Measurements from ENCODE around the gene CBLN2.

CBLN2 gene

GRCh38 chr18:72504866-72505265, 39.3 kb downstream of the CBLN2 start:
- Histone ChIP-seq H3K27me3 (ENCODE audit: low read depth) (no peaks in the 10 kb centered on the region), H3K9me3 (no peaks in the 10 kb centered on the region), H3K4me1 (no peaks in the 10 kb centered on the region), H3K36me3 (replicated peaks) (no peaks in the 10 kb centered on the region), H3K4me3 (no peak overlapping the region)
- DNase-seq (ENCODE audit: low spot score in 2 of 2) = no peak
- in situ Hi-C loops (cut with MboI; ENCODE audit: low sequenced_read_pairs) = no loop called here

- no peak overlapping the region for H3K4me3 ChIP-seq
- DNase-seq (ENCODE audit: low spot score in 2 of 2) = no peak
- in situ Hi-C loops (cut with MboI; ENCODE audit: low sequenced_read_pairs) = no loop called here
- H3K36me3 ChIP-seq (replicated peaks) = no peaks in the 10 kb centered on the region
- H3K27me3 ChIP-seq (ENCODE audit: low read depth) = no peaks in the 10 kb centered on the region
- no peaks in the 10 kb centered on the region for H3K9me3 ChIP-seq
- no peaks in the 10 kb centered on the region for H3K4me1 ChIP-seq
Measured at GRCh38 chr18:72502671-72503431, 41.3 kb downstream of the CBLN2 start.

GRCh38 chr18:72492497-72492896, 51.6 kb downstream of the CBLN2 start:
- no peak for DNase-seq (ENCODE audit: low spot score in 2 of 2)
- no peak overlapping the region for H3K4me3 ChIP-seq
- no peaks in the 10 kb centered on the region for H3K27me3 ChIP-seq (ENCODE audit: low read depth)
- in situ Hi-C loops (cut with MboI; ENCODE audit: low sequenced_read_pairs) = no loop called here
- no peaks in the 10 kb centered on the region for H3K9me3 ChIP-seq
- H3K36me3 ChIP-seq (replicated peaks) = no peaks in the 10 kb centered on the region
- H3K4me1 ChIP-seq = no peaks in the 10 kb centered on the region
